A673 (cell line): ENCODE measurements around the gene KIF3A. TPM values are rescaled to one million over a fixed set of nuclear protein-coding genes. Genes with fewer than 3 reads are reported as not detected.

Source experiments
- BruUV-seq: library from RNA; stranded (reverse); fragments of 400-500 nt; replicated peaks from 2 replicates; lab custom pipeline; 2021; lab: Mats Ljungman, UMichigan
- CTCF ChIA-PET: fragments of 300-600 bp; sonication (Branson Sonifier 250); formaldehyde crosslinking; loops from one replicate; lab custom pipeline; 2022; ENCODE audit warnings: antibody characterized with exemption; lab: Charles Lee
- POLR2A ChIA-PET: fragments of 300-600 bp; sonication (Branson Sonifier 250); formaldehyde crosslinking; loops from one replicate; lab custom pipeline; 2022; ENCODE audit warnings: antibody characterized with exemption; ENCODE audit not compliant: low non-redundant PET; lab: Charles Lee
- DNase-seq: peaks from one replicate; pipeline ENCODE4 v3.0.0-alpha.2; 2015; ENCODE audit warnings: low spot score
- H3K27ac ChIP-seq: fragments of 200-600 bp; sonication (generic); 2 replicates; pipeline ENCODE4 v1.5.1; 2016; ENCODE audit warnings: mixed run types, low read depth, mild to moderate bottlenecking, mixed read lengths, antibody characterized with exemption, low read length; ENCODE audit not compliant: poor library complexity, severe bottlenecking
- H3K27me3 ChIP-seq: fragments of 200-600 bp; sonication (generic); replicated peaks from 2 replicates; pipeline ENCODE4 v1.6.1; 2017; ENCODE audit warnings: mixed run types, low read depth, mild to moderate bottlenecking, mixed read lengths, antibody characterized with exemption, low read length; ENCODE audit not compliant: insufficient read depth, poor library complexity
- H3K36me3 ChIP-seq: fragments of 200-600 bp; sonication (generic); 2 replicates; pipeline ENCODE4 v1.6.1; 2016; ENCODE audit warnings: mixed run types, mild to moderate bottlenecking, mixed read lengths, antibody characterized with exemption, low read length; ENCODE audit not compliant: insufficient read depth, poor library complexity, severe bottlenecking
- H3K4me1 ChIP-seq: fragments of 200-600 bp; sonication (generic); 2 replicates; pipeline ENCODE4 v1.6.1; 2017; ENCODE audit warnings: mixed run types, mild to moderate bottlenecking, mixed read lengths, antibody characterized with exemption, low read length; ENCODE audit not compliant: insufficient read depth, poor library complexity, severe bottlenecking
- H3K4me3 ChIP-seq: fragments of 200-600 bp; sonication (generic); 2 replicates; pipeline ENCODE4 v1.5.1; 2016; ENCODE audit warnings: low read depth, mixed run types, mild to moderate bottlenecking, mixed read lengths, low read length; ENCODE audit not compliant: poor library complexity, severe bottlenecking
- H3K9me3 ChIP-seq: fragments of 200-600 bp; sonication (generic); 2 replicates; pipeline ENCODE4 v1.6.1; 2016; ENCODE audit warnings: mixed run types, low read depth, mild to moderate bottlenecking, mixed read lengths, antibody characterized with exemption, low read length; ENCODE audit not compliant: poor library complexity, severe bottlenecking
- EZH2 ChIP-seq: fragments of 200-600 bp; sonication (generic); IDR thresholded peaks from 2 replicates; pipeline ENCODE4 v1.6.1; 2017; ENCODE audit warnings: borderline replicate concordance, low read depth, mild to moderate bottlenecking, mixed read lengths, antibody characterized with exemption, low read length; ENCODE audit not compliant: poor library complexity, severe bottlenecking
- intact Hi-C: fragments of 100-400 bp; cut with micrococcal nuclease; formaldehyde crosslinking; loops from one replicate; pipeline ENCODE4 v1.10.0; 2022; ENCODE audit not compliant: unreplicated experiment
- total RNA-seq: library from RNA; stranded (reverse); gene quantifications from 2 replicates; pipeline ENCODE4 v1.2.3, GENCODE V29; 2021
- TF ChIP-seq, protein P1 (sequence below): fragments of 300-800, 200-600 bp; sonication (generic); conservative IDR thresholded peaks from 2 replicates; pipeline ENCODE4 v1.5.1; 2017; ENCODE audit warnings: low read depth, mild to moderate bottlenecking, antibody characterized with exemption, low read length, moderate library complexity, mixed read lengths

Gene KIF3A
- total RNA-seq, 1 experiment from 2014 or later, result 19.1 TPM

- H3K27me3 ChIP-seq, result no peaks in the 10 kb centered on the region
- BruUV-seq, result no TSS peak
- ChIA-PET POLR2A (no interaction called here), CTCF (no interaction called here)
- DNase-seq, result peak; percentile 32
- TF ChIP-seq EZH2, result no peak
- TF ChIP-seq, protein P1, sequence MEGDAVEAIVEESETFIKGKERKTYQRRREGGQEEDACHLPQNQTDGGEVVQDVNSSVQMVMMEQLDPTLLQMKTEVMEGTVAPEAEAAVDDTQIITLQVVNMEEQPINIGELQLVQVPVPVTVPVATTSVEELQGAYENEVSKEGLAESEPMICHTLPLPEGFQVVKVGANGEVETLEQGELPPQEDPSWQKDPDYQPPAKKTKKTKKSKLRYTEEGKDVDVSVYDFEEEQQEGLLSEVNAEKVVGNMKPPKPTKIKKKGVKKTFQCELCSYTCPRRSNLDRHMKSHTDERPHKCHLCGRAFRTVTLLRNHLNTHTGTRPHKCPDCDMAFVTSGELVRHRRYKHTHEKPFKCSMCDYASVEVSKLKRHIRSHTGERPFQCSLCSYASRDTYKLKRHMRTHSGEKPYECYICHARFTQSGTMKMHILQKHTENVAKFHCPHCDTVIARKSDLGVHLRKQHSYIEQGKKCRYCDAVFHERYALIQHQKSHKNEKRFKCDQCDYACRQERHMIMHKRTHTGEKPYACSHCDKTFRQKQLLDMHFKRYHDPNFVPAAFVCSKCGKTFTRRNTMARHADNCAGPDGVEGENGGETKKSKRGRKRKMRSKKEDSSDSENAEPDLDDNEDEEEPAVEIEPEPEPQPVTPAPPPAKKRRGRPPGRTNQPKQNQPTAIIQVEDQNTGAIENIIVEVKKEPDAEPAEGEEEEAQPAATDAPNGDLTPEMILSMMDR, result peak; percentile 37; the same call in 1 of the 2 replicates
- no peaks in the 10 kb centered on the region for H3K9me3 ChIP-seq
- H3K36me3 ChIP-seq, result no peaks in the 10 kb centered on the region
- intact Hi-C loops, result no loop called here
- H3K27ac ChIP-seq, result no peak overlapping the region
- H3K4me1 ChIP-seq, result peaks cover 4% of the 10 kb centered on the region
- H3K4me3 ChIP-seq, result peak overlapping the region; percentile 40
Measured at GRCh38 chr5:132655821-132656773, 81.2 kb downstream of the KIF3A start.

DNA sequence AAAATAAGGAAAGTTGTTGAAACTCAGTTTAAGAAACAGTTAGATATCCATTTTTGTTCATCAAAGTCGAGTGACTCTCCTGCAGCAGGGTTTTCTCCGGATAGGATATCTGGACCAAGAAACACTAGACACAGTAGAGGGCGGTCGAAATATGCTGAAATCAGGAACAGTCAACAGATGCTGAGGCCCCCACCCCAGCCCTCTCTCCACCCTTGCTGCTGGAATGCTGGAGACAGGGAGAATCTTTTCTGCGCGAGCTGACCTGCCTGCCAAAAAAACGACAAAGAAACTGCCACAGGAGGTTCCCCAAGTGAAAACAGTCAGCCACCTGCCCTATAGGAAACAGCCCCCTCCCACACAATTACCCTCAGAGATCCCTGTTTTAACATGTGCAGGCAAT is 83.6 kb downstream of the KIF3A start:
- POLR2A ChIA-PET, result no interaction called here
- no peak overlapping the region for H3K4me3 ChIP-seq
- BruUV-seq, result no TSS peak
- H3K27me3 ChIP-seq, result no peaks in the 10 kb centered on the region
- no peaks in the 10 kb centered on the region for H3K9me3 ChIP-seq
- CTCF ChIA-PET, result no interaction called here
- no peak for DNase-seq
- no peaks in the 10 kb centered on the region for H3K36me3 ChIP-seq
- H3K27ac ChIP-seq, result no peak overlapping the region
- peaks cover 4% of the 10 kb centered on the region for H3K4me1 ChIP-seq
- intact Hi-C loops, result no loop called here
- TF ChIP-seq, protein P1, result no peak
- TF ChIP-seq EZH2, result no peak

GRCh38 chr5:132651838-132652469 is 85.4 kb downstream of the KIF3A start:
- no peaks in the 10 kb centered on the region for H3K36me3 ChIP-seq
- TF ChIP-seq, protein P1, result no peak
- no peak for TF ChIP-seq EZH2
- BruUV-seq, result no TSS peak
- H3K4me3 ChIP-seq, result no peak overlapping the region
- H3K4me1 ChIP-seq, result peaks cover 4% of the 10 kb centered on the region
- intact Hi-C loops, result no loop called here
- no peak overlapping the region for H3K27ac ChIP-seq
- ChIA-PET POLR2A (no interaction called here), CTCF (no interaction called here)
- DNase-seq, result no peak
- H3K9me3 ChIP-seq, result no peaks in the 10 kb centered on the region
- H3K27me3 ChIP-seq, result no peaks in the 10 kb centered on the region
